ENCODE results near the gene MTX1. TPM values are rescaled to one million over a fixed set of nuclear protein-coding genes. Genes with fewer than 3 reads are reported as not detected.
"Not testable (repeated sequence)": the region's sequence is repeated elsewhere in the genome, so short reads cannot be mapped to it uniquely, and the experiment has no call there.

The MTX1 gene
- total RNA-seq, 1 donor from 2014 or later, result 28.4 TPM

GRCh38 chr1:155193275-155193990, 15.1 kb upstream of the MTX1 start:
- TF ChIP-seq CTCF (IDR thresholded peaks at IDR 0.05), result peak; percentile 98
- DNase-seq (peak; percentile 96), ATAC-seq (peak; percentile 85)
- H3K27ac ChIP-seq, result peak overlapping the region; percentile 88
- H3K4me1 ChIP-seq, result peaks cover 8% of the 10 kb centered on the region
- peak overlapping the region; percentile 52 for H3K4me3 ChIP-seq
- intact Hi-C loops (cut with DNase I), result no loop called here
- no peaks in the 10 kb centered on the region for H3K27me3 ChIP-seq
- H3K9me3 ChIP-seq, result no peaks in the 10 kb centered on the region
- no peaks in the 10 kb centered on the region for H3K36me3 ChIP-seq

- H3K36me3 ChIP-seq; DNase-seq; intact Hi-C loops (cut with DNase I); H3K9me3 ChIP-seq; H3K4me1 ChIP-seq; ATAC-seq; H3K27me3 ChIP-seq: not testable (repeated sequence)
- Histone ChIP-seq H3K27ac (peak overlapping the region; percentile 88), H3K4me3 (peak overlapping the region; percentile 52)
These were observed 14.6 kb upstream of the MTX1 start for GRCh38 chr1:155193991-155194240.

GRCh38 chr1:155195201-155196102, 13.0 kb upstream of the MTX1 start:
- peak overlapping the region; percentile 52 for H3K4me3 ChIP-seq
- no peaks in the 10 kb centered on the region for H3K27me3 ChIP-seq
- no peak for TF ChIP-seq CTCF (IDR thresholded peaks at IDR 0.05)

GRCh38 chr1:155196103-155196892, 12.2 kb upstream of the MTX1 start:
- H3K27ac ChIP-seq, result no peak overlapping the region
- peaks cover 8% of the 10 kb centered on the region for H3K4me1 ChIP-seq
- no peak for TF ChIP-seq CTCF (IDR thresholded peaks at IDR 0.05)
- intact Hi-C loops (cut with DNase I), result no loop called here
- DNase-seq (no peak), ATAC-seq (no peak)
- no peak overlapping the region for H3K4me3 ChIP-seq
- H3K9me3 ChIP-seq, result no peaks in the 10 kb centered on the region
- no peaks in the 10 kb centered on the region for H3K36me3 ChIP-seq
- H3K27me3 ChIP-seq, result no peaks in the 10 kb centered on the region

More at GRCh38 chr1:155195201-155196102, 13.0 kb upstream of the MTX1 start:
- Histone ChIP-seq H3K27ac (peak overlapping the region; percentile 88), H3K36me3 (no peaks in the 10 kb centered on the region), H3K9me3 (no peaks in the 10 kb centered on the region), H3K4me1 (peaks cover 8% of the 10 kb centered on the region)
- intact Hi-C loops (cut with DNase I), result no loop called here
- DNase-seq (no peak), ATAC-seq (no peak)

- Histone ChIP-seq H3K27me3 (no peaks in the 10 kb centered on the region), H3K36me3 (no peaks in the 10 kb centered on the region), H3K4me3 (no peak overlapping the region), H3K27ac (no peak overlapping the region), H3K4me1 (peaks cover 8% of the 10 kb centered on the region), H3K9me3 (no peaks in the 10 kb centered on the region)
- intact Hi-C loops (cut with DNase I), result no loop called here
- no peak for TF ChIP-seq CTCF (IDR thresholded peaks at IDR 0.05)
- no peak for DNase-seq
- ATAC-seq, result no peak
These were observed 11.4 kb upstream of the MTX1 start for GRCh38 chr1:155196893-155197638.

Data from upper lobe of right lung (tissue), 1 donor.